Body of pancreas (tissue), 4 donors: ENCODE results near the gene BTBD1. TPM values are rescaled to one million over a fixed set of nuclear protein-coding genes. Genes with fewer than 3 reads are reported as not detected.

Experiments
- ATAC-seq: fragments of 150-250 bp; one replicate; pipeline ENCODE4 v1.9.1; 2016
- DNase-seq, 4 donors: peaks; one replicate each; pipeline ENCODE4 v3.0.0-alpha.2; 2019
- H3K27ac ChIP-seq, 4 donors: fragments of 200-600 bp; sonication (generic); 1 replicate in 3 of 4; 2 replicates in 1 of 4; pipeline versions ENCODE4 v1.5.1 to v1.6.1; 2016 to 2019; ENCODE audit warnings: mild to moderate bottlenecking in 1 of 4, mixed read lengths in 1 of 4, moderate library complexity in 1 of 4
- H3K27me3 ChIP-seq, 2 donors: fragments of 200-600 bp; sonication (generic); one replicate each; pipeline ENCODE4 v1.6.0; 2016; ENCODE audit warnings: mild to moderate bottlenecking in 1 of 2
- H3K36me3 ChIP-seq, 2 donors: fragments of 200-600 bp; sonication (generic); replicated peaks in 1 of 2; 2 replicates each; pipeline ENCODE4 v1.5.1; 2016; ENCODE audit warnings: low read depth in 2 of 2; ENCODE audit not compliant: insufficient read depth in 1 of 2
- H3K4me1 ChIP-seq: fragments of 200-600 bp; sonication (generic); one replicate; pipeline ENCODE4 v1.6.0; 2016
- H3K4me3 ChIP-seq, 2 donors: fragments of 200-600 bp; sonication (generic); 1 replicate in 1 of 2; 2 replicates in 1 of 2; pipeline ENCODE4 v1.5.1; 2016 to 2019
- H3K9me3 ChIP-seq, 3 donors: fragments of 200-600 bp; sonication (generic); 1 replicate in 2 of 3; 2 replicates in 1 of 3; pipeline ENCODE4 v1.5.1; 2016
- CTCF ChIP-seq, 7 experiments: fragments of 450-650 bp in 4 of 7; fragments of 200-600 bp in 3 of 7; sonication (generic) in 3 of 7; IDR thresholded peaks; one replicate each; pipeline ENCODE4 v1.5.1; 2016 to 2019; ENCODE audit warnings: antibody characterized with exemption in 7 of 7
- POLR2A ChIP-seq, 3 donors: fragments of 450-650 bp; IDR thresholded peaks; one replicate each; pipeline ENCODE4 v1.6.1; 2016; ENCODE audit warnings: antibody characterized with exemption in 3 of 3, mild to moderate bottlenecking in 2 of 3
- WGBS, 2 donors: methylation state at CpG; one replicate each; pipeline ENCODE4 v1.1.5; 2017; 5-methylcytosine and 5-hydroxymethylcytosine counted together
- intact Hi-C: fragments of 100-400 bp; cut with DNase I; formaldehyde crosslinking; loops from one replicate; pipeline ENCODE4 v1.15.1; 2023
- total RNA-seq, 2 donors: library from RNA; depleted of rRNA; stranded (reverse); fragments of >200 nt; gene quantifications; one replicate each; pipeline ENCODE4 v1.1.0, GENCODE V29; 2016

Gene BTBD1
- total RNA-seq, 2 donors from 2014 or later, result 24.4 to 37.9 TPM

GRCh38 chr15:82999905-83000671 is 67.0 kb downstream of the BTBD1 start:
- Histone ChIP-seq H3K27me3 (no peaks in the 10 kb centered on the region), H3K27ac (peak overlapping the region; percentile 66 to 80 (median 74)), H3K4me3 (no peak overlapping the region), H3K36me3 (peaks cover 0 to 4% of the 10 kb centered on the region in 2 donors), H3K4me1 (peaks cover 17% of the 10 kb centered on the region), H3K9me3 (no peaks in the 10 kb centered on the region)
- peak; percentile 27 to 59 (median 46) for DNase-seq
- peak; percentile 91 for ATAC-seq
- TF ChIP-seq CTCF (IDR thresholded peaks at IDR 0.05) (peak; percentile 42 to 90 (median 81)), POLR2A (IDR thresholded peaks at IDR 0.05) (peak in 1 of 3 donors; percentile 16)
- intact Hi-C loops, result loop anchor here (5.0 kb wide), 1 partner anchor 153 kb away; no protein-coding TSS in a partner anchor
- WGBS, 2 donors, result 0 to 3% methylated on average over 6 of the region's 6 CpGs

DNA sequence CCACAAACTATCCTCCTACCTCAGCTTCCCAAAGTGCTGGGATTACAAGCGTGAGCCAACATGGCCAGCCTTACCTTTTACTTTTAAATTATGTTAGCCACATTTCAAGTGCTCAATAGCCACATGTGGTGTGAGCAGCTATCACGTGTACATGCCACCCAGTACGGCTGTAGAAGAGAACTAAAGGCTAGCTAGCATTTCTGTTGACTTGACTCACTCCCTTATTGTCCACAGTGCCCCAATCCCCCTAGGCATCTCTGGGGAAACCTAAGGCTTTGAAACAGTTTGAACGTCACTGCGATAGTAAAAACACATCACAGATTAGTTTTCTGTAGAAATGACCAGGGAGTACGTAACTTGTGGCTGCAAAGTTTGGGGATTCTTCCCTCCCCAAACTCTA is 67.6 kb downstream of the BTBD1 start:
- Histone ChIP-seq H3K4me3 (no peak overlapping the region), H3K27ac (peak overlapping the region; percentile 66 to 80 (median 74)), H3K9me3 (no peaks in the 10 kb centered on the region), H3K36me3 (no peaks in the 10 kb centered on the region), H3K27me3 (no peaks in the 10 kb centered on the region), H3K4me1 (peaks cover 17% of the 10 kb centered on the region)
- DNase-seq (no peak), ATAC-seq (no peak)
- TF ChIP-seq CTCF (IDR thresholded peaks at IDR 0.05) (no peak), POLR2A (IDR thresholded peaks at IDR 0.05) (no peak)
- 90 to 92% methylated on average over 6 of the region's 6 CpGs for WGBS, 2 donors
- intact Hi-C loops, result loop anchor here (5.0 kb wide), 1 partner anchor 152 kb away; no protein-coding TSS in a partner anchor

DNA sequence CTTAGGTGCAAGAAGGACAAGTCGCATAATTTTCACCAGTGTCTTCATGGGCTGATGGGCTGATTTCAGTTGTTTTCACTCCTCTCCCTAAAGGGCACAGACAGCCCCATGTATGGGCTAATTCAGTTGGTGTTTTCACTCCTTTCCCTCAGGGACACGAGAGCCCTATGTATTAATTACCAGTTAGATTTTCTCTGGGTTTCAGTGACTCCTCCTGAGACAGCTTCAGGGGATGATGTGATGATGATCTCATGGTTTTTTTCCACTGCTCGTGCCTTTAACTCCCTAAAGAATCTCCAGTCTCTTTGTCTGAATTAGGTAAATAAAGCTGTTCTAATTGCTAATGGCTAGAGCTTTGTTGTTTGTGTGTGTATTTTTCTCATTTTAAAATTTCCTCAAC is 71.1 kb downstream of the BTBD1 start:
- no peak overlapping the region for H3K4me3 ChIP-seq
- DNase-seq (no peak), ATAC-seq (no peak)
- intact Hi-C loops, result loop anchor here (5.0 kb wide), 1 partner anchor 149 kb away; no protein-coding TSS in a partner anchor
- H3K36me3 ChIP-seq, result no peaks in the 10 kb centered on the region
- TF ChIP-seq CTCF (IDR thresholded peaks at IDR 0.05) (no peak), POLR2A (IDR thresholded peaks at IDR 0.05) (no peak)
- H3K4me1 ChIP-seq, result peaks cover 25% of the 10 kb centered on the region
- no peaks in the 10 kb centered on the region for H3K9me3 ChIP-seq
- no peaks in the 10 kb centered on the region for H3K27me3 ChIP-seq
- WGBS, 2 donors, result 81 to 86% methylated on average over 3 of the region's 3 CpGs
- no peak overlapping the region for H3K27ac ChIP-seq

GRCh38 chr15:82995076-82995475 is 72.0 kb downstream of the BTBD1 start:
- Histone ChIP-seq H3K36me3 (no peaks in the 10 kb centered on the region), H3K4me1 (peaks cover 18% of the 10 kb centered on the region), H3K27me3 (no peaks in the 10 kb centered on the region), H3K9me3 (no peaks in the 10 kb centered on the region), H3K27ac (no peak overlapping the region), H3K4me3 (no peak overlapping the region)
- TF ChIP-seq CTCF (IDR thresholded peaks at IDR 0.05) (no peak), POLR2A (IDR thresholded peaks at IDR 0.05) (no peak)
- WGBS, 2 donors, result 80 to 93% methylated on average over 2 of the region's 2 CpGs
- intact Hi-C loops, result loop anchor here (5.0 kb wide), 1 partner anchor 148 kb away; no protein-coding TSS in a partner anchor
- ATAC-seq, result no peak
- no peak for DNase-seq
